ENCODE data around the gene ZBTB7C.

The ZBTB7C gene

GRCh38 chr18:48398074-48398473 lies 11.1 kb downstream of the ZBTB7C start:
- Histone ChIP-seq H3K9ac (ENCODE audit: low read depth, low read length) (no peak overlapping the region), H3K4me2 (ENCODE audit: low read length) (no peak overlapping the region), H3K36me3 (ENCODE audit: insufficient read depth, low read length) (no peaks in the 10 kb centered on the region), H3K4me1 (ENCODE audit: control insufficient read depth, insufficient read depth, low read length) (peaks cover 2% of the 10 kb centered on the region), H3K27me3 (ENCODE audit: control insufficient read depth, insufficient read depth, low read length) (peaks cover 84% of the 10 kb centered on the region), H3K4me3 (ENCODE audit: low read length) (no peak overlapping the region), H3K9me3 (replicated peaks; ENCODE audit: low read length) (no peaks in the 10 kb centered on the region)

GRCh38 chr18:48397021-48397420 lies 12.2 kb downstream of the ZBTB7C start:
- peaks cover 86% of the 10 kb centered on the region for H3K27me3 ChIP-seq (ENCODE audit: control insufficient read depth, insufficient read depth, low read length)
- H3K4me1 ChIP-seq (ENCODE audit: control insufficient read depth, insufficient read depth, low read length), result no peaks in the 10 kb centered on the region
- no peaks in the 10 kb centered on the region for H3K9me3 ChIP-seq (replicated peaks; ENCODE audit: low read length)
- no peak overlapping the region for H3K9ac ChIP-seq (ENCODE audit: low read depth, low read length)
- no peaks in the 10 kb centered on the region for H3K36me3 ChIP-seq (ENCODE audit: insufficient read depth, low read length)
- no peak overlapping the region for H3K4me3 ChIP-seq (ENCODE audit: low read length)
- H3K4me2 ChIP-seq (ENCODE audit: low read length), result no peak overlapping the region

- no peak overlapping the region for H3K4me3 ChIP-seq (ENCODE audit: low read length)
- H3K27me3 ChIP-seq (ENCODE audit: control insufficient read depth, insufficient read depth, low read length), result peaks cover 86% of the 10 kb centered on the region
- no peaks in the 10 kb centered on the region for H3K9me3 ChIP-seq (replicated peaks; ENCODE audit: low read length)
- no peaks in the 10 kb centered on the region for H3K36me3 ChIP-seq (ENCODE audit: insufficient read depth, low read length)
- no peaks in the 10 kb centered on the region for H3K4me1 ChIP-seq (ENCODE audit: control insufficient read depth, insufficient read depth, low read length)
- no peak overlapping the region for H3K9ac ChIP-seq (ENCODE audit: low read depth, low read length)
- H3K4me2 ChIP-seq (ENCODE audit: low read length), result no peak overlapping the region
Measured at GRCh38 chr18:48396561-48396960, 12.6 kb downstream of the ZBTB7C start.

GRCh38 chr18:48395646-48396045 lies 13.5 kb downstream of the ZBTB7C start:
- Histone ChIP-seq H3K27me3 (ENCODE audit: control insufficient read depth, insufficient read depth, low read length) (peaks cover 86% of the 10 kb centered on the region), H3K4me2 (ENCODE audit: low read length) (no peak overlapping the region), H3K4me1 (ENCODE audit: control insufficient read depth, insufficient read depth, low read length) (no peaks in the 10 kb centered on the region), H3K9me3 (replicated peaks; ENCODE audit: low read length) (no peaks in the 10 kb centered on the region), H3K9ac (ENCODE audit: low read depth, low read length) (no peak overlapping the region), H3K4me3 (ENCODE audit: low read length) (no peak overlapping the region), H3K36me3 (ENCODE audit: insufficient read depth, low read length) (no peaks in the 10 kb centered on the region)

- no peaks in the 10 kb centered on the region for H3K9me3 ChIP-seq (replicated peaks; ENCODE audit: low read length)
- peaks cover 82% of the 10 kb centered on the region for H3K27me3 ChIP-seq (ENCODE audit: control insufficient read depth, insufficient read depth, low read length)
- H3K4me2 ChIP-seq (ENCODE audit: low read length), result no peak overlapping the region
- H3K36me3 ChIP-seq (ENCODE audit: insufficient read depth, low read length), result no peaks in the 10 kb centered on the region
- no peak overlapping the region for H3K9ac ChIP-seq (ENCODE audit: low read depth, low read length)
- H3K4me1 ChIP-seq (ENCODE audit: control insufficient read depth, insufficient read depth, low read length), result no peaks in the 10 kb centered on the region
- H3K4me3 ChIP-seq (ENCODE audit: low read length), result no peak overlapping the region
Measured at GRCh38 chr18:48394176-48394575, 15.0 kb downstream of the ZBTB7C start.

- Histone ChIP-seq H3K36me3 (ENCODE audit: insufficient read depth, low read length) (no peaks in the 10 kb centered on the region), H3K9me3 (replicated peaks; ENCODE audit: low read length) (no peaks in the 10 kb centered on the region), H3K27me3 (ENCODE audit: control insufficient read depth, insufficient read depth, low read length) (peaks cover 78% of the 10 kb centered on the region), H3K9ac (ENCODE audit: low read depth, low read length) (no peak overlapping the region), H3K4me3 (ENCODE audit: low read length) (no peak overlapping the region), H3K4me2 (ENCODE audit: low read length) (no peak overlapping the region), H3K4me1 (ENCODE audit: control insufficient read depth, insufficient read depth, low read length) (no peaks in the 10 kb centered on the region)
Measured at GRCh38 chr18:48393776-48394175, 15.4 kb downstream of the ZBTB7C start.

GRCh38 chr18:48393170-48393569 lies 16.0 kb downstream of the ZBTB7C start:
- Histone ChIP-seq H3K4me2 (ENCODE audit: low read length) (no peak overlapping the region), H3K4me1 (ENCODE audit: control insufficient read depth, insufficient read depth, low read length) (no peaks in the 10 kb centered on the region), H3K36me3 (ENCODE audit: insufficient read depth, low read length) (no peaks in the 10 kb centered on the region), H3K27me3 (ENCODE audit: control insufficient read depth, insufficient read depth, low read length) (peaks cover 73% of the 10 kb centered on the region), H3K9me3 (replicated peaks; ENCODE audit: low read length) (no peaks in the 10 kb centered on the region), H3K9ac (ENCODE audit: low read depth, low read length) (no peak overlapping the region), H3K4me3 (ENCODE audit: low read length) (no peak overlapping the region)

GRCh38 chr18:48392268-48392667 lies 16.9 kb downstream of the ZBTB7C start:
- Histone ChIP-seq H3K4me2 (ENCODE audit: low read length) (no peak overlapping the region), H3K36me3 (ENCODE audit: insufficient read depth, low read length) (no peaks in the 10 kb centered on the region), H3K4me1 (ENCODE audit: control insufficient read depth, insufficient read depth, low read length) (no peaks in the 10 kb centered on the region), H3K9ac (ENCODE audit: low read depth, low read length) (no peak overlapping the region), H3K4me3 (ENCODE audit: low read length) (no peak overlapping the region), H3K9me3 (replicated peaks; ENCODE audit: low read length) (no peaks in the 10 kb centered on the region), H3K27me3 (ENCODE audit: control insufficient read depth, insufficient read depth, low read length) (peaks cover 68% of the 10 kb centered on the region)

GRCh38 chr18:48391868-48392267 lies 17.3 kb downstream of the ZBTB7C start:
- Histone ChIP-seq H3K4me1 (ENCODE audit: control insufficient read depth, insufficient read depth, low read length) (no peaks in the 10 kb centered on the region), H3K9ac (ENCODE audit: low read depth, low read length) (no peak overlapping the region), H3K4me3 (ENCODE audit: low read length) (no peak overlapping the region), H3K36me3 (ENCODE audit: insufficient read depth, low read length) (no peaks in the 10 kb centered on the region), H3K27me3 (ENCODE audit: control insufficient read depth, insufficient read depth, low read length) (peaks cover 69% of the 10 kb centered on the region), H3K4me2 (ENCODE audit: low read length) (no peak overlapping the region), H3K9me3 (replicated peaks; ENCODE audit: low read length) (no peaks in the 10 kb centered on the region)

- H3K36me3 ChIP-seq (ENCODE audit: insufficient read depth, low read length), result no peaks in the 10 kb centered on the region
- no peak overlapping the region for H3K4me3 ChIP-seq (ENCODE audit: low read length)
- no peak overlapping the region for H3K4me2 ChIP-seq (ENCODE audit: low read length)
- H3K4me1 ChIP-seq (ENCODE audit: control insufficient read depth, insufficient read depth, low read length), result no peaks in the 10 kb centered on the region
- no peaks in the 10 kb centered on the region for H3K9me3 ChIP-seq (replicated peaks; ENCODE audit: low read length)
- peaks cover 69% of the 10 kb centered on the region for H3K27me3 ChIP-seq (ENCODE audit: control insufficient read depth, insufficient read depth, low read length)
- no peak overlapping the region for H3K9ac ChIP-seq (ENCODE audit: low read depth, low read length)
Measured at GRCh38 chr18:48390641-48391040, 18.5 kb downstream of the ZBTB7C start.

- H3K4me1 ChIP-seq (ENCODE audit: control insufficient read depth, insufficient read depth, low read length), result no peaks in the 10 kb centered on the region
- no peaks in the 10 kb centered on the region for H3K36me3 ChIP-seq (ENCODE audit: insufficient read depth, low read length)
- peaks cover 63% of the 10 kb centered on the region for H3K27me3 ChIP-seq (ENCODE audit: control insufficient read depth, insufficient read depth, low read length)
- no peak overlapping the region for H3K9ac ChIP-seq (ENCODE audit: low read depth, low read length)
- no peak overlapping the region for H3K4me2 ChIP-seq (ENCODE audit: low read length)
- H3K4me3 ChIP-seq (ENCODE audit: low read length), result no peak overlapping the region
- H3K9me3 ChIP-seq (replicated peaks; ENCODE audit: low read length), result no peaks in the 10 kb centered on the region
Measured at GRCh38 chr18:48388478-48388877, 20.7 kb downstream of the ZBTB7C start.

GRCh38 chr18:48387300-48387699 lies 21.9 kb downstream of the ZBTB7C start:
- Histone ChIP-seq H3K4me2 (ENCODE audit: low read length) (no peak overlapping the region), H3K4me3 (ENCODE audit: low read length) (no peak overlapping the region), H3K9me3 (replicated peaks; ENCODE audit: low read length) (no peaks in the 10 kb centered on the region), H3K27me3 (ENCODE audit: control insufficient read depth, insufficient read depth, low read length) (peaks cover 59% of the 10 kb centered on the region), H3K9ac (ENCODE audit: low read depth, low read length) (no peak overlapping the region), H3K36me3 (ENCODE audit: insufficient read depth, low read length) (no peaks in the 10 kb centered on the region), H3K4me1 (ENCODE audit: control insufficient read depth, insufficient read depth, low read length) (no peaks in the 10 kb centered on the region)
